ENCODE results near the gene EIF4G1. TPM values are rescaled to one million over a fixed set of nuclear protein-coding genes. Genes with fewer than 3 reads are reported as not detected.

Gene EIF4G1
- total and polyA plus RNA-seq, 2 experiments from 2014 or later, result 227 to 552 TPM

DNA sequence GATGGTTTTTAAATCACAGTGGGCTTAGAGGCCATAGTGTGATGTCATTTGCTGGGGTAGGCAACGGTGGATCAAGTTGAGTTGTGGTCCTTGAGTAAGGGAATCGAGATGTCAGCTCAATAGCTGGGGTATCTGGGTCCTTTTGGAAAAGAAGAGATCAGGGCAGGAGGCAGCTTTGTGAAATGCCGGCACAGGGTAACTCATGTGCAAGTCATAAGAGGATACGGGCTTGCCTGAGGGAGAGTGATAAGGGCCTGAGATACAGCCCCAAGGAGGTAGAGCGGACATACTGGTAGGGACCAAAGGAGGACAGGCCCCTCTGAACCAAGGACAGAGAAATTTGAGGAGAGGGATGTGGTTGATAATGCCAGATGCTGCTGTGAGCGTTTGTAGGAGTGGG, 18.8 kb downstream of the EIF4G1 start:
- Histone ChIP-seq H3K4me1 (ENCODE audit: insufficient read depth) (peaks cover 18% of the 10 kb centered on the region), H2AFZ (no peak overlapping the region), H3K27me3 (ENCODE audit: insufficient read depth) (no peaks in the 10 kb centered on the region), H3K9me2 (ENCODE audit: insufficient read depth) (no peaks in the 10 kb centered on the region), H3K4me3 (no peak overlapping the region), H4K20me1 (replicated peaks; ENCODE audit: insufficient read depth) (peaks cover 48% of the 10 kb centered on the region), H3K79me2 (replicated peaks; ENCODE audit: insufficient read depth) (peaks cover 35% of the 10 kb centered on the region), H3F3A (replicated peaks; ENCODE audit: low read depth) (peaks cover 62% of the 10 kb centered on the region), H3K27ac (ENCODE audit: low read depth) (peak overlapping the region; percentile 69; the same call in 1 of the 2 replicates), H3K36me3 (ENCODE audit: insufficient read depth) (peaks cover 54% of the 10 kb centered on the region), H3K4me2 (no peak overlapping the region)
- 0 out of 2 replicates have a peak overlapping the region, but pooled peaks have one; percentile 13 for H3K27ac Mint-ChIP-seq
- H3K4me1 Mint-ChIP-seq, result peaks cover 23% of the 10 kb centered on the region
- no peak overlapping the region; the same call in 2 of the 3 replicates for H3K4me3 Mint-ChIP-seq
- H3K27me3 Mint-ChIP-seq (ENCODE audit: insufficient read depth, low read depth, poor library complexity), result peaks cover 34% of the 10 kb centered on the region
- ATAC-seq (no peak), DNase-seq (ENCODE audit: low spot score) (no peak)
- peaks cover 74% of the 10 kb centered on the region for H3K36me3 Mint-ChIP-seq (ENCODE audit: low read depth)
- peaks cover 3% of the 10 kb centered on the region; the same call in 1 of the 3 replicates for H3K9me3 Mint-ChIP-seq
- TF ChIP-seq EZH2phosphoT487 (IDR thresholded peaks at IDR 0.05; ENCODE audit: unreplicated experiment) (no peak), REST (IDR thresholded peaks at IDR 0.05; ENCODE audit: unreplicated experiment) (no peak), JUNB (IDR thresholded peaks at IDR 0.05; ENCODE audit: unreplicated experiment) (no peak), CREB1 (CRISPR knock-in tag; IDR thresholded peaks at IDR 0.05; ENCODE audit: low read depth) (no peak), POLR2AphosphoS5 (IDR thresholded peaks at IDR 0.05; ENCODE audit: low read depth) (no peak), ZNF114 (CRISPR knock-in tag; IDR thresholded peaks at IDR 0.05) (no peak)

- DNase-seq (ENCODE audit: low spot score), result no peak
- peaks cover 48% of the 10 kb centered on the region for H4K20me1 ChIP-seq (replicated peaks; ENCODE audit: insufficient read depth)
- H3K9me3 Mint-ChIP-seq, result peaks cover 3% of the 10 kb centered on the region; the same call in 1 of the 3 replicates
- TF ChIP-seq ZNF462 (CRISPR knock-in tag; IDR thresholded peaks at IDR 0.05) (no peak), ZNF114 (CRISPR knock-in tag; IDR thresholded peaks at IDR 0.05) (no peak), CREB1 (CRISPR knock-in tag; IDR thresholded peaks at IDR 0.05; ENCODE audit: low read depth) (no peak), JUNB (IDR thresholded peaks at IDR 0.05; ENCODE audit: unreplicated experiment) (no peak), REST (IDR thresholded peaks at IDR 0.05; ENCODE audit: unreplicated experiment) (no peak)
These were observed 19.3 kb downstream of the EIF4G1 start for GRCh38 chr3:184333700-184334099.

More at GRCh38 chr3:184333700-184334099, 19.3 kb downstream of the EIF4G1 start:
- peaks cover 20% of the 10 kb centered on the region for H3K4me1 ChIP-seq (ENCODE audit: insufficient read depth)
- H3K4me1 Mint-ChIP-seq, result peaks cover 27% of the 10 kb centered on the region
- no peak overlapping the region for H3K4me2 ChIP-seq
- H3K27me3 Mint-ChIP-seq (ENCODE audit: insufficient read depth, low read depth, poor library complexity), result peaks cover 36% of the 10 kb centered on the region
- peaks cover 62% of the 10 kb centered on the region for H3F3A ChIP-seq (replicated peaks; ENCODE audit: low read depth)
- no peak overlapping the region for H3K4me3 ChIP-seq
- peaks cover 32% of the 10 kb centered on the region for H3K79me2 ChIP-seq (replicated peaks; ENCODE audit: insufficient read depth)
- no peak for ATAC-seq
- no peaks in the 10 kb centered on the region for H3K9me2 ChIP-seq (ENCODE audit: insufficient read depth)
- H3K36me3 Mint-ChIP-seq (ENCODE audit: low read depth), result peaks cover 68% of the 10 kb centered on the region
- H3K27ac Mint-ChIP-seq, result peak overlapping the region; percentile 9; the same call in 1 of the 2 replicates
- no peak overlapping the region for H2AFZ ChIP-seq
- peaks cover 48% of the 10 kb centered on the region for H3K36me3 ChIP-seq (ENCODE audit: insufficient read depth)
- H3K4me3 Mint-ChIP-seq, result no peak overlapping the region; the same call in 2 of the 3 replicates
- peak overlapping the region; percentile 69; the same call in 1 of the 2 replicates for H3K27ac ChIP-seq (ENCODE audit: low read depth)
- no peaks in the 10 kb centered on the region for H3K27me3 ChIP-seq (ENCODE audit: insufficient read depth)
